Measurements from ENCODE around the gene ACOT11. TPM values are rescaled to one million over a fixed set of nuclear protein-coding genes. Genes with fewer than 3 reads are reported as not detected.
A peak's percentile ranks its signal among the peaks of the same experiment; 100 is the strongest.
"Not testable (repeated sequence)": the region's sequence is repeated elsewhere in the genome, so short reads cannot be mapped to it uniquely, and the experiment has no call there.

The ACOT11 gene
- total and polyA plus RNA-seq, 2 of the 13 experiments (the other 11 are each of a cell fraction or from before 2014, with no cell fraction given), result 2.6 to 3.3 TPM

DNA sequence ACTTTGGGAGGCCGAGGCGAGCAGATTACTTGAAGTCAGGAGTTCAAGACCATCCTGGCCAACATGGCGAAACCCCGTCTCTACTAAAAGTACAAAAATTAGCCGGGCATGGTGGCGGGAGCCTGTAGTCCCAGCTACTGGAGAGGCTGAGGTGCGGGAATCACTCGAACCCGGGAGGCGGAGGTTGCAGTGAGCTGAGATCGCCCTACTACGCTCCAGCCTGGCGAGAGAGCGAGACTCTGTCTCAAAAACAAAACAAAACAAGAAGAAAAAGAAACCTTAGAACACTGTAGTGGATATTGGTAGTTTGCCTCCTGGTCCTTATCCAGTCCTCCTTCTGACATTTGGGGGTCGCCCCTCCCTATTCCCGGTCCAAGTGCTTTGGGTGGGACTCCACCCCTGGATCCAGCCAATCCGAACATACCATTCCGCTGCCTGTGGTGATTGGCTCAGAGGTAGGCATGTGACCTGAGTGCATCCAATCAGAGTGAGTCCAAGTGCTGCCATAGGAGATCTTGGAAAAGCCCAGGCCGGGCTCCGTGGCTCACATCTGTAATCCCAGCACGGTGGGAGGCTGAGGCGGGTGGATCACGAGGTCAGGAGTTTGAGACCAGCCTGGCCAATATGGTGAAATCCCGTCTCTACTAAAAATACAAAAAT, 34.0 kb upstream of the ACOT11 start:
- CTCF ChIA-PET (ENCODE audit: low intra/inter-chr PET ratio, low total read pairs); H3K4me3 ChIP-seq (replicated peaks in 1 of 3; ENCODE audit: insufficient read depth in 1 of 3, low read depth in 2 of 3, low read length in 3 of 3); H3K4me1 ChIP-seq (ENCODE audit: insufficient read depth, low read length); BruUV-seq (replicated peaks); H4K20me1 ChIP-seq (ENCODE audit: insufficient read depth, low read length); H3K9me3 ChIP-seq (ENCODE audit: low read length); H3K79me2 ChIP-seq (ENCODE audit: insufficient read depth, low read length); H3K27ac ChIP-seq (ENCODE audit: extremely low read length, insufficient read depth, low read length); POLR2A ChIA-PET; H3K4me2 ChIP-seq (ENCODE audit: low read depth, low read length); H3K9ac ChIP-seq (ENCODE audit: insufficient read depth, low read depth, low read length); H3K36me3 ChIP-seq (replicated peaks in 1 of 2; ENCODE audit: control insufficient read depth in 1 of 2, insufficient read depth in 2 of 2, low read length in 2 of 2); H3K27me3 ChIP-seq (ENCODE audit: control insufficient read depth in 1 of 2, insufficient read depth in 2 of 2, low read length in 2 of 2); ATAC-seq; FAIRE-seq; intact Hi-C loops (cut with micrococcal nuclease; ENCODE audit: unreplicated experiment); DNase-seq (ENCODE audit: low spot score); H2AFZ ChIP-seq (ENCODE audit: low read length); in situ Hi-C loops (cut with HindIII; ENCODE audit: extremely low pct_ligation_motif_present, low pct_unique_long_range_greater_than_20kb): not testable (repeated sequence)
- WGBS (ENCODE audit: low lambda C conversion rate), result 62% methylated on average over 24 of the region's 24 CpGs
- peak; percentile 52; the same call in 1 of the 2 replicates for TF ChIP-seq NFYC (CRISPR knock-in tag; IDR thresholded peaks at IDR 0.05)
- peak; percentile 59 for TF ChIP-seq NFYB (CRISPR knock-in tag; IDR thresholded peaks at IDR 0.05)

DNA sequence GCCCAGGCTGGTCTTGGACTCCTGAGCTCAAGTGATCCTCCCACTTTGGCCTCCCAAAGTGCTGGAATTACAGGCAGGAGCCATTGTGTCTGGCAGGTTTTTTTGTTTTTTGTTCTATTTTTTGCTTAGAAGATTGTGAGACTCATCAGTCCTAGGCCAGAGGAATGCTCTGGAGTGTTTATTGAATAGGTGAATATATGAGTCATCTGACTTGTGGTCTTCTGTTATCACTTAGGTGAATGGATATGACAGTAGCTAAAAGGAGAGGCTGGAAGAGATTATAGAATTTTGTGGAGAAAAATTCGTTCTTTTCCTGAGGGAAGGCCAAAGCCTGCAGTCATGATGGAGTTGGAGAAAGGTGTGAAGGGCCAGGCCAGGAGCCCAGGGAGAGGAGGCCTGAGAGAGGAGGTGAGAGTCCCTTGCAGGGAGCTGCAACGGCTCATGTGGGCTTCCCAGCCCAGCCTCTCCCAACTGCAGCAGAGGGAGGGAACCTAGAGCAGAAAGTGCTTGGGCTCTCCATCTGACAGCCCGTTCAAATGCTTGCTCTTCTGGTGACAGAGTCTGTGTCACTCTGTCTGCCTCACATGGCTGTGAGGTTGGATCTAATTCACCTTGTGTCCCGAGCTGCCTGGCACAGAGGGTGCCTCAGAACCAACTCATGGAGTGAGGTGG, 31.6 kb upstream of the ACOT11 start:
- no TSS peak for BruUV-seq (replicated peaks)
- no peaks in the 10 kb centered on the region for H3K79me2 ChIP-seq (ENCODE audit: insufficient read depth, low read length)
- H3K4me2 ChIP-seq (ENCODE audit: low read depth, low read length), result no peak overlapping the region
- H3K9me3 ChIP-seq (ENCODE audit: low read length), result no peaks in the 10 kb centered on the region
- intact Hi-C loops (cut with micrococcal nuclease; ENCODE audit: unreplicated experiment) (no loop called here), in situ Hi-C loops (cut with HindIII; ENCODE audit: extremely low pct_ligation_motif_present, low pct_unique_long_range_greater_than_20kb) (no loop called here)
- H3K27ac ChIP-seq (ENCODE audit: extremely low read length, insufficient read depth, low read length), result no peak overlapping the region
- no peak overlapping the region for H2AFZ ChIP-seq (ENCODE audit: low read length)
- DNase-seq (ENCODE audit: low spot score), result peak; percentile 20
- ChIA-PET CTCF (ENCODE audit: low intra/inter-chr PET ratio, low total read pairs) (no interaction called here), POLR2A (no interaction called here)
- H3K4me3 ChIP-seq (replicated peaks in 1 of 3; ENCODE audit: insufficient read depth in 1 of 3, low read depth in 2 of 3, low read length in 3 of 3), result no peak overlapping the region
- no peak overlapping the region for H3K9ac ChIP-seq (ENCODE audit: insufficient read depth, low read depth, low read length)
- H4K20me1 ChIP-seq (ENCODE audit: insufficient read depth, low read length), result no peaks in the 10 kb centered on the region
- 0% methylated on average over 3 of the region's 4 CpGs for WGBS (ENCODE audit: low lambda C conversion rate)
- no peaks in the 10 kb centered on the region for H3K27me3 ChIP-seq (ENCODE audit: control insufficient read depth in 1 of 2, insufficient read depth in 2 of 2, low read length in 2 of 2)
- FAIRE-seq, result no peak
- H3K36me3 ChIP-seq (replicated peaks in 1 of 2; ENCODE audit: control insufficient read depth in 1 of 2, insufficient read depth in 2 of 2, low read length in 2 of 2), result no peaks in the 10 kb centered on the region
- ATAC-seq, result no peak; the same call in 2 of the 3 replicates
- 0 out of 2 replicates have a peak, but pooled peaks cover 7% of the 10 kb centered on the region for H3K4me1 ChIP-seq (ENCODE audit: insufficient read depth, low read length)
- TF ChIP-seq ZNF207 (IDR thresholded peaks at IDR 0.05; ENCODE audit: borderline replicate concordance), result no peak
- no peak for TF ChIP-seq NR2C2 (CRISPR knock-in tag; IDR thresholded peaks at IDR 0.05; ENCODE audit: borderline replicate concordance)
- TF ChIP-seq, protein P1, sequence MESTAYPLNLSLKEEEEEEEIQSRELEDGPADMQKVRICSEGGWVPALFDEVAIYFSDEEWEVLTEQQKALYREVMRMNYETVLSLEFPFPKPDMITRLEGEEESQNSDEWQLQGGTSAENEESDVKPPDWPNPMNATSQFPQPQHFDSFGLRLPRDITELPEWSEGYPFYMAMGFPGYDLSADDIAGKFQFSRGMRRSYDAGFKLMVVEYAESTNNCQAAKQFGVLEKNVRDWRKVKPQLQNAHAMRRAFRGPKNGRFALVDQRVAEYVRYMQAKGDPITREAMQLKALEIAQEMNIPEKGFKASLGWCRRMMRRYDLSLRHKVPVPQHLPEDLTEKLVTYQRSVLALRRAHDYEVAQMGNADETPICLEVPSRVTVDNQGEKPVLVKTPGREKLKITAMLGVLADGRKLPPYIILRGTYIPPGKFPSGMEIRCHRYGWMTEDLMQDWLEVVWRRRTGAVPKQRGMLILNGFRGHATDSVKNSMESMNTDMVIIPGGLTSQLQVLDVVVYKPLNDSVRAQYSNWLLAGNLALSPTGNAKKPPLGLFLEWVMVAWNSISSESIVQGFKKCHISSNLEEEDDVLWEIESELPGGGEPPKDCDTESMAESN (CRISPR knock-in tag; conservative IDR thresholded peaks at IDR 0.05), result no peak
- TF ChIP-seq, protein P2, sequence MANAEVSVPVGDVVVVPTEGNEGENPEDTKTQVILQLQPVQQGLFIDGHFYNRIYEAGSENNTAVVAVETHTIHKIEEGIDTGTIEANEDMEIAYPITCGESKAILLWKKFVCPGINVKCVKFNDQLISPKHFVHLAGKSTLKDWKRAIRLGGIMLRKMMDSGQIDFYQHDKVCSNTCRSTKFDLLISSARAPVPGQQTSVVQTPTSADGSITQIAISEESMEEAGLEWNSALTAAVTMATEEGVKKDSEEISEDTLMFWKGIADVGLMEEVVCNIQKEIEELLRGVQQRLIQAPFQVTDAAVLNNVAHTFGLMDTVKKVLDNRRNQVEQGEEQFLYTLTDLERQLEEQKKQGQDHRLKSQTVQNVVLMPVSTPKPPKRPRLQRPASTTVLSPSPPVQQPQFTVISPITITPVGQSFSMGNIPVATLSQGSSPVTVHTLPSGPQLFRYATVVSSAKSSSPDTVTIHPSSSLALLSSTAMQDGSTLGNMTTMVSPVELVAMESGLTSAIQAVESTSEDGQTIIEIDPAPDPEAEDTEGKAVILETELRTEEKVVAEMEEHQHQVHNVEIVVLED (CRISPR knock-in tag; IDR thresholded peaks at IDR 0.05; ENCODE audit: borderline replicate concordance), result no peak
- TF ChIP-seq HMG20B (CRISPR knock-in tag; conservative IDR thresholded peaks at IDR 0.05), result no peak
- TF ChIP-seq HMG20A (CRISPR knock-in tag; IDR thresholded peaks at IDR 0.05; ENCODE audit: borderline replicate concordance), result no peak
- TF ChIP-seq HNRNPL (IDR thresholded peaks at IDR 0.05; ENCODE audit: low read depth, low read length), result no peak
- no peak for TF ChIP-seq GABPA (IDR thresholded peaks at IDR 0.05; ENCODE audit: low read depth, low read length)
- TF ChIP-seq GABPA (CRISPR knock-in tag; IDR thresholded peaks at IDR 0.05; ENCODE audit: low read depth), result no peak

Measured in HepG2 (cell line).